Measurements from ENCODE around the gene LRFN2.

DNA sequence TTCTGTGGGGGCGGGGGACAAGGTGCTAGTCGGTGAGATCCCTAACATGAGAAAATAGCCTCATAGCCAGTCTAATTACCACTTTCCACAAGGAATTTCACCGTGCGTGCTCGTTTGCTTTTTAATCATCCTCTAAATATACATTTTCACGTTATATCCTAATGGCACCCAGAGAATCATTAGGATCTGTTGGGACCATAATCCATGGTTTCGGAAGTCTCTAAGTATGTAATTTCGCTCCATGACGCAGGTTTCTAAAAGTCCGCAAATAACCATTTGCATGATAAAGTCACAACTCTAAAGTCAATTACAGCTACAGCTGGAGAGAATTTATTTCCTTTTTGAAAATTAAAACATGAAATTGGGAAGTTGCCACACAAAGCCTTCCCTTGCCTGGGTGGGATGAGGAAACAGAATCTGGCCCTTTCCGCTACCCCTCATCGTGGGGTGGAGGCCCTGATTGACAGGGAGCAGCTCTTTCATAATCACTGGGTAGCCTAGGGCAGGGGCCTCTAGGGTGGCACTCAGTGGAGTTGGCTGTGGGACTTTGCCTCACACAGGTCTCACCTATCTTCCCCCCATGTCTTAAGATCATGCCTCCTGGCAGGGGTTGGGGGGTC, 81.9 kb downstream of the LRFN2 start:
- TF ChIP-seq, protein P1, sequence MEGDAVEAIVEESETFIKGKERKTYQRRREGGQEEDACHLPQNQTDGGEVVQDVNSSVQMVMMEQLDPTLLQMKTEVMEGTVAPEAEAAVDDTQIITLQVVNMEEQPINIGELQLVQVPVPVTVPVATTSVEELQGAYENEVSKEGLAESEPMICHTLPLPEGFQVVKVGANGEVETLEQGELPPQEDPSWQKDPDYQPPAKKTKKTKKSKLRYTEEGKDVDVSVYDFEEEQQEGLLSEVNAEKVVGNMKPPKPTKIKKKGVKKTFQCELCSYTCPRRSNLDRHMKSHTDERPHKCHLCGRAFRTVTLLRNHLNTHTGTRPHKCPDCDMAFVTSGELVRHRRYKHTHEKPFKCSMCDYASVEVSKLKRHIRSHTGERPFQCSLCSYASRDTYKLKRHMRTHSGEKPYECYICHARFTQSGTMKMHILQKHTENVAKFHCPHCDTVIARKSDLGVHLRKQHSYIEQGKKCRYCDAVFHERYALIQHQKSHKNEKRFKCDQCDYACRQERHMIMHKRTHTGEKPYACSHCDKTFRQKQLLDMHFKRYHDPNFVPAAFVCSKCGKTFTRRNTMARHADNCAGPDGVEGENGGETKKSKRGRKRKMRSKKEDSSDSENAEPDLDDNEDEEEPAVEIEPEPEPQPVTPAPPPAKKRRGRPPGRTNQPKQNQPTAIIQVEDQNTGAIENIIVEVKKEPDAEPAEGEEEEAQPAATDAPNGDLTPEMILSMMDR (IDR thresholded peaks at IDR 0.05), result no peak
- TF ChIP-seq EZH2 (IDR thresholded peaks at IDR 0.05; ENCODE audit: borderline replicate concordance, insufficient read depth, low read depth, low read length, poor library complexity, severe bottlenecking), result no peak
